ENCODE measurements around the gene CSNK1G1.

DNA sequence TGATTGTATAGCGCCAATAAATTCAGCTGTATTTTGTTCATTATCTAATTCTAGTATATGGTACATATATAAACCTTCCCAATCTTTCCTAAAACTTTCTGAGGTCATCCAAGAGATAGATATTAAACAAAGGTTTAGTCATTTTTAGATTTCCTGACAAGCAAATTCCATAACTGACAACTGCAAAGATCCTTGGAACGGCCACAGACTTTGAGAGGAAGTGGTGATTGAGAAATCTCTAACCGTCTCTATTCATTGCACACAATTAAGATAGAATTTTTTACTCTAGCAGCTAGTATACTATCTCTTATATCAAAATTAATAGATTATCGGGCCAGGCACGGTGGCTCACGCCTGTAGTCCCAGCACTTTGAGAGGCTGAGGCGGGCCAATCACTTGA lies 4.7 kb downstream of the CSNK1G1 start:
- TF ChIP-seq, protein P1, sequence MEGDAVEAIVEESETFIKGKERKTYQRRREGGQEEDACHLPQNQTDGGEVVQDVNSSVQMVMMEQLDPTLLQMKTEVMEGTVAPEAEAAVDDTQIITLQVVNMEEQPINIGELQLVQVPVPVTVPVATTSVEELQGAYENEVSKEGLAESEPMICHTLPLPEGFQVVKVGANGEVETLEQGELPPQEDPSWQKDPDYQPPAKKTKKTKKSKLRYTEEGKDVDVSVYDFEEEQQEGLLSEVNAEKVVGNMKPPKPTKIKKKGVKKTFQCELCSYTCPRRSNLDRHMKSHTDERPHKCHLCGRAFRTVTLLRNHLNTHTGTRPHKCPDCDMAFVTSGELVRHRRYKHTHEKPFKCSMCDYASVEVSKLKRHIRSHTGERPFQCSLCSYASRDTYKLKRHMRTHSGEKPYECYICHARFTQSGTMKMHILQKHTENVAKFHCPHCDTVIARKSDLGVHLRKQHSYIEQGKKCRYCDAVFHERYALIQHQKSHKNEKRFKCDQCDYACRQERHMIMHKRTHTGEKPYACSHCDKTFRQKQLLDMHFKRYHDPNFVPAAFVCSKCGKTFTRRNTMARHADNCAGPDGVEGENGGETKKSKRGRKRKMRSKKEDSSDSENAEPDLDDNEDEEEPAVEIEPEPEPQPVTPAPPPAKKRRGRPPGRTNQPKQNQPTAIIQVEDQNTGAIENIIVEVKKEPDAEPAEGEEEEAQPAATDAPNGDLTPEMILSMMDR (IDR thresholded peaks at IDR 0.05): no peak
- no peak for TF ChIP-seq POLR2A (IDR thresholded peaks at IDR 0.05)
